Suprapubic skin (tissue), 4 donors: ENCODE measurements around the gene LRRC3C.

Source experiments
- POLR2A ChIP-seq, 2 donors: fragments of 450-650 bp; IDR thresholded peaks; one replicate each; pipeline ENCODE4 v1.6.1; 2017; ENCODE audit warnings: antibody characterized with exemption in 2 of 2, mild to moderate bottlenecking in 2 of 2, moderate library complexity in 2 of 2
- POLR2AphosphoS5 ChIP-seq, 3 donors: sonication (generic); formaldehyde crosslinking; IDR thresholded peaks; one replicate each; pipeline ENCODE4 v1.6.1; 2017; ENCODE audit warnings: antibody characterized with exemption in 3 of 3
- TF ChIP-seq, protein P1 (sequence below), 2 donors: fragments of 200-600 bp in 1 of 2; fragments of 450-650 bp in 1 of 2; sonication (generic) in 1 of 2; IDR thresholded peaks; one replicate each; pipeline ENCODE4 v1.5.1; 2016 to 2019; ENCODE audit warnings: antibody characterized with exemption in 2 of 2, mild to moderate bottlenecking in 1 of 2, moderate library complexity in 1 of 2

DNA sequence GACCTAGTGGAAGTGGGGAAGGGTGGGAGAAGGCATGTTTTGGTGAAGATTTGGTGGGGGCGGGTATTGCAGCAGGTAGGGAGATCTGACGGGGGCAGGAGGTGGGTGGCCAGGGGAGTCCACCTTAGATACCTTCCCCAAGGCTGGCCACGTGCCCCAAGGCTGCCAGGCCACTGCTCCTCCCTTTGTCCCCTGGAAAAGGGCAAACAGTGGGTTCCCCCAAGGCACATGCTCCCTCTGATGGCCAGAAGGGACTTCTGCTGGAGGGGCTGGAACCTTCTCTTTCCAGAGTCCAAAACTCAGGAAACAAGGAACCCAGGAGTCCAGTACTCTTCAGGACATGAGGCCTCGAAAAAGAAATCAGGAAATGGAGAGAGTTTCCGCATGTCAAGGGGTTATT is 46.9 kb downstream of the LRRC3C start:
- TF ChIP-seq, protein P1, sequence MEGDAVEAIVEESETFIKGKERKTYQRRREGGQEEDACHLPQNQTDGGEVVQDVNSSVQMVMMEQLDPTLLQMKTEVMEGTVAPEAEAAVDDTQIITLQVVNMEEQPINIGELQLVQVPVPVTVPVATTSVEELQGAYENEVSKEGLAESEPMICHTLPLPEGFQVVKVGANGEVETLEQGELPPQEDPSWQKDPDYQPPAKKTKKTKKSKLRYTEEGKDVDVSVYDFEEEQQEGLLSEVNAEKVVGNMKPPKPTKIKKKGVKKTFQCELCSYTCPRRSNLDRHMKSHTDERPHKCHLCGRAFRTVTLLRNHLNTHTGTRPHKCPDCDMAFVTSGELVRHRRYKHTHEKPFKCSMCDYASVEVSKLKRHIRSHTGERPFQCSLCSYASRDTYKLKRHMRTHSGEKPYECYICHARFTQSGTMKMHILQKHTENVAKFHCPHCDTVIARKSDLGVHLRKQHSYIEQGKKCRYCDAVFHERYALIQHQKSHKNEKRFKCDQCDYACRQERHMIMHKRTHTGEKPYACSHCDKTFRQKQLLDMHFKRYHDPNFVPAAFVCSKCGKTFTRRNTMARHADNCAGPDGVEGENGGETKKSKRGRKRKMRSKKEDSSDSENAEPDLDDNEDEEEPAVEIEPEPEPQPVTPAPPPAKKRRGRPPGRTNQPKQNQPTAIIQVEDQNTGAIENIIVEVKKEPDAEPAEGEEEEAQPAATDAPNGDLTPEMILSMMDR (IDR thresholded peaks at IDR 0.05) = no peak
- TF ChIP-seq POLR2A (IDR thresholded peaks at IDR 0.05) (no peak), POLR2AphosphoS5 (IDR thresholded peaks at IDR 0.05) (no peak)
